HepG2 (cell line): ENCODE measurements around the gene ESPNL. TPM values are rescaled to one million over a fixed set of nuclear protein-coding genes. Genes with fewer than 3 reads are reported as not detected.

Experiments
- ATAC-seq: fragments of 200-7000 bp; cut with Tn5 transposase; 3 replicates; pipeline ENCODE4 v1.9.1; 2020; ENCODE audit warnings: mild to moderate bottlenecking, moderate library complexity
- BruUV-seq: library from RNA; stranded (reverse); fragments of 400-500 nt; replicated peaks from 2 replicates; lab custom pipeline; 2021; lab: Mats Ljungman, UMichigan
- CTCF ChIA-PET: fragments of 300-600 bp; formaldehyde crosslinking; extraction: SDS; loops from one replicate; lab custom pipeline; 2021; ENCODE audit warnings: low total read pairs, inconsistent platforms, low intra/inter-chr PET ratio; lab: Yijun Ruan, JAX
- POLR2A ChIA-PET: fragments of 350-600 bp; sonication (Branson Sonifier 250); formaldehyde crosslinking; loops from one replicate; lab custom pipeline; 2020; ENCODE audit warnings: antibody characterized with exemption, inconsistent platforms; lab: Yijun Ruan, JAX
- DNase-seq: peaks from one replicate; pipeline ENCODE4 v3.0.0-alpha.2; 2015; ENCODE audit warnings: low spot score
- FAIRE-seq: peaks from 3 replicates; lab custom pipeline; 2011; peaks lifted over from hg19 to GRCh38; lab: Jason Lieb, UNC
- H2AFZ ChIP-seq: one replicate; pipeline ENCODE4 v1.6.1; 2011; ENCODE audit warnings: low read length, inconsistent platforms
- H3K27ac ChIP-seq: fragments of 300-600 bp; 3 replicates; pipeline ENCODE4 v1.8.0; 2011; ENCODE audit warnings: mixed run types, mild to moderate bottlenecking, mixed read lengths, low read length, inconsistent platforms; ENCODE audit not compliant: insufficient read depth; ENCODE audit errors: extremely low read length
- H3K27me3 ChIP-seq, 2 experiments: fragments of 200-600 bp in 1 of 2; 2 replicates in 1 of 2; 3 replicates in 1 of 2; pipeline versions ENCODE4 v1.6.0 to v1.8.0; 2011; ENCODE audit warnings: low read length in 2 of 2, mild to moderate bottlenecking in 2 of 2, moderate library complexity in 2 of 2, inconsistent platforms in 1 of 2; ENCODE audit not compliant: insufficient read depth in 2 of 2, control insufficient read depth in 1 of 2
- H3K36me3 ChIP-seq, 2 experiments: fragments of 200-600 bp in 1 of 2; replicated peaks in 1 of 2; 2 replicates in 1 of 2; 3 replicates in 1 of 2; pipeline versions ENCODE4 v1.5.1 to v1.8.0; 2011; ENCODE audit warnings: low read length in 2 of 2, inconsistent platforms in 1 of 2; ENCODE audit not compliant: insufficient read depth in 2 of 2, control insufficient read depth in 1 of 2
- H3K4me1 ChIP-seq: 2 replicates; pipeline ENCODE4 v1.5.1; 2012; ENCODE audit warnings: low read length, inconsistent platforms; ENCODE audit not compliant: insufficient read depth
- H3K4me2 ChIP-seq: 2 replicates; pipeline ENCODE4 v1.6.0; 2011; ENCODE audit warnings: low read depth, low read length, inconsistent platforms
- H3K4me3 ChIP-seq, 3 experiments: fragments of 200-600 bp in 1 of 3; sonication (generic), shearing (Covaris generic) in 1 of 3; replicated peaks in 1 of 3; 2 replicates each; pipeline ENCODE4 v1.5.1; 2011 to 2016; ENCODE audit warnings: low read length in 3 of 3, inconsistent platforms in 2 of 3, low read depth in 2 of 3, mild to moderate bottlenecking in 2 of 3, control low read depth in 1 of 3, mixed read lengths in 1 of 3; ENCODE audit not compliant: insufficient read depth in 1 of 3
- H3K79me2 ChIP-seq: one replicate; pipeline ENCODE4 v1.6.1; 2011; ENCODE audit warnings: low read length, inconsistent platforms; ENCODE audit not compliant: insufficient read depth
- H3K9ac ChIP-seq: 2 replicates; pipeline ENCODE4 v1.6.0; 2011; ENCODE audit warnings: mild to moderate bottlenecking, low read depth, low read length, inconsistent platforms; ENCODE audit not compliant: insufficient read depth
- H3K9me3 ChIP-seq: 2 replicates; pipeline ENCODE4 v1.5.1; 2012; ENCODE audit warnings: mild to moderate bottlenecking, low read length
- H4K20me1 ChIP-seq: 2 replicates; pipeline ENCODE4 v1.6.0; 2011; ENCODE audit warnings: inconsistent platforms, mild to moderate bottlenecking, low read length, moderate library complexity; ENCODE audit not compliant: insufficient read depth
- HHEX ChIP-seq: IDR thresholded peaks from 2 replicates; pipeline ENCODE4 v1.6.1; 2016; ENCODE audit warnings: control low read depth
- IRF1 ChIP-seq: sonication (generic); formaldehyde crosslinking; IDR thresholded peaks from 2 replicates; pipeline ENCODE4 v1.4.0; 2020; ENCODE audit warnings: low read depth, mild to moderate bottlenecking, missing genetic modification reagents
- MNT ChIP-seq: fragments of 450-650 bp; IDR thresholded peaks from 2 replicates; pipeline ENCODE4 v1.6.1; 2016
- MYNN ChIP-seq: sonication (generic); formaldehyde crosslinking; IDR thresholded peaks from 2 replicates; pipeline ENCODE4 v1.4.0; 2020; ENCODE audit warnings: mild to moderate bottlenecking, low read depth, missing genetic modification reagents
- SMC3 ChIP-seq: IDR thresholded peaks from 2 replicates; pipeline ENCODE4 v1.6.1; 2011; ENCODE audit warnings: low read length, improper control_type of control experiment
- YY1 ChIP-seq: IDR thresholded peaks from 2 replicates; pipeline ENCODE4 v1.6.1; 2011; ENCODE audit warnings: low read length, low read depth, moderate library complexity, mild to moderate bottlenecking; ENCODE audit not compliant: insufficient read depth, insufficient replicate concordance
- ZBTB8A ChIP-seq: sonication (generic); formaldehyde crosslinking; IDR thresholded peaks from 2 replicates; pipeline ENCODE4 v1.4.0; 2020; ENCODE audit warnings: mild to moderate bottlenecking, low read depth, missing genetic modification reagents, borderline replicate concordance
- ZNF10 ChIP-seq: sonication (generic); formaldehyde crosslinking; IDR thresholded peaks from 2 replicates; pipeline ENCODE4 v1.4.0; 2020; ENCODE audit warnings: mild to moderate bottlenecking, low read depth, missing genetic modification reagents, borderline replicate concordance
- ZNF557 ChIP-seq: sonication (generic); formaldehyde crosslinking; IDR thresholded peaks from 2 replicates; pipeline ENCODE4 v1.4.0; 2020; ENCODE audit warnings: missing genetic modification reagents
- WGBS: methylation state at CpG from one replicate; pipeline ENCODE4 v1.1.6; 2017; ENCODE audit warnings: low lambda C conversion rate; 5-methylcytosine and 5-hydroxymethylcytosine counted together
- in situ Hi-C: cut with HindIII; loops from 2 replicates; pipeline ENCODE4 v1.10.0; 2017; ENCODE audit warnings: low pct_unique_long_range_greater_than_20kb; ENCODE audit not compliant: extremely low pct_ligation_motif_present
- intact Hi-C: fragments of 100-400 bp; cut with micrococcal nuclease; formaldehyde crosslinking; loops from one replicate; pipeline ENCODE4 v1.10.0; 2022; ENCODE audit not compliant: unreplicated experiment
- polyA plus RNA-seq, 8 experiments: library from polyadenylated mRNA; depleted of rRNA in 3 of 8; stranded (reverse) in 7 of 8; unstranded in 1 of 8; fragments of >200 nt; fragmentation: Illumina TruSeq in 4 of 8; extraction: Trizol in 4 of 8; gene quantifications; 2 replicates each; pipeline versions ENCODE4 v1.2.1 to v1.2.3, GENCODE V29; 2011 to 2016; ENCODE audit warnings: low read depth in 4 of 8, missing spikeins in 1 of 8, mixed read lengths in 1 of 8; ENCODE audit not compliant: insufficient read depth in 1 of 8
- total RNA-seq, 5 experiments: library from RNA; depleted of rRNA; stranded (reverse); fragments of >200 nt; fragmentation: Illumina TruSeq; extraction: Trizol; gene quantifications; 2 replicates each; pipeline ENCODE4 v1.2.3, GENCODE V29; 2016; ENCODE audit warnings: low read depth in 1 of 5
- TF ChIP-seq, protein P1 (sequence below): sonication (generic); formaldehyde crosslinking; IDR thresholded peaks from 2 replicates; pipeline ENCODE4 v1.5.1; 2020; ENCODE audit warnings: missing genetic modification reagents, mild to moderate bottlenecking, borderline replicate concordance
- TF ChIP-seq, protein P2 (sequence below): sonication (generic); formaldehyde crosslinking; IDR thresholded peaks from 2 replicates; pipeline ENCODE4 v1.5.1; 2020; ENCODE audit warnings: mild to moderate bottlenecking, missing genetic modification reagents
- TF ChIP-seq, protein P3 (sequence below): sonication (generic); formaldehyde crosslinking; IDR thresholded peaks from 2 replicates; pipeline ENCODE4 v1.4.0; 2020; ENCODE audit warnings: missing genetic modification reagents, borderline replicate concordance

The ESPNL gene
- total and polyA plus RNA-seq, 2 of the 13 experiments (the other 11 are each of a cell fraction or from before 2014, with no cell fraction given): 0.45 to 0.80 TPM

DNA sequence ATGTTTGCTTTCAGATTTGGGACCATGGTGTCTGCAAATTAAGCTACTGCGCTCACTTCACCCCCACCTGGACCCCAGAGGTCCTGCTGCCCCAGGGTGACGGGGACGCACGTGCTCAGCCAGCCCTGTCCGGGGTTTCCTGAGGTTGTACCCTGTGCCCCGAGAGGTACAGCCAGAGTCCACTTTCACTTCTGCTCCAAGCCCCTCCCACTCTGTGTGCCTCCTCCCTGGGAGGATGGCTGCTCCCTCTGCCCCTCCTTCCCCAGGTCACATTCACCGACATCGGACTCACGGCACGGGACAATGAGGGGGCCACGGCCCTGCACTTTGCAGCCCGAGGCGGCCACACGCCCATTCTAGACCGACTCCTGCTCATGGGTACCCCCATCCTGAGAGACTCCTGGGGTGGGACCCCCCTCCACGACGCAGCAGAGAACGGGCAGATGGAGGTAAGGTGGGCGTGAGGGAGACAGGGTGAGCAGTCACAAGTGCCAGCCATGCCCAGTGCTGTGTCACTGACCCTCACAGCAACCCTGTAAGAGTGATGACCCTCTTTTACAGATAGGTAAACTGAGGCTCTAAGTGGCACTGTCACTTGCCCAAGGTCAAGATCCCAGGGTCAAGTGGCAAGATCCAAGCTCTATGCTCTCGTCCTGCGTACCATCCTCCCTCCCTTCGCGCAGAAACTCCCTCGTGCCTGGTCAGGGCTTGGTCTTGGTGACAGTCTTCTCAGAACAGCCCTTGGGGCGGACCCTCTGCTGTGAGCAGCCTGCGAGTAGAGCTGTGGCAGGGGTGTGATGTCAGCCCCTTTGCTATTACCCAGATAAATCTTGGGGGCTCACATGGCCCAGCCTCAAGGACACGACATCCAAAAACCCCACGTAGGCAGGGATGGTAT, 7.6 kb downstream of the ESPNL start:
- Histone ChIP-seq H3K4me1 (peaks cover 49% of the 10 kb centered on the region), H3K9ac (peak overlapping the region; percentile 50; the same call in 1 of the 2 replicates), H3K27ac (no peak overlapping the region), H3K4me2 (peak overlapping the region; percentile 95), H3K79me2 (no peaks in the 10 kb centered on the region), H4K20me1 (no peaks in the 10 kb centered on the region), H3K27me3 (peaks cover 9 to 32% of the 10 kb centered on the region in 2 experiments), H3K9me3 (no peaks in the 10 kb centered on the region), H2AFZ (no peak overlapping the region), H3K4me3 (peak overlapping the region; percentile 52 to 73 (median 53)), H3K36me3 (no peaks in the 10 kb centered on the region)
- CTCF ChIA-PET: interaction anchor here (1.5 kb wide), 1 partner anchor 249 kb away, joined by 5 read pairs; no protein-coding TSS in a partner anchor
- no TSS peak for BruUV-seq
- DNase-seq: peak; percentile 81
- peak; percentile 78 for ATAC-seq
- POLR2A ChIA-PET: interaction anchor here (3.2 kb wide), 1 partner anchor 47 kb away, joined by 18 read pairs; the partner anchor contains the start of gene SCLY
- 32% methylated on average over 28 of the region's 28 CpGs for WGBS
- FAIRE-seq: peak; percentile 56
- intact Hi-C loops: loop anchor here (1.0 to 5.0 kb wide), 4 partner anchors 47 to 249 kb away; partner anchors contain the start of genes SCLY and UBE2F
- in situ Hi-C loops: loop anchor here (5.0 kb wide), 1 partner anchor 250 kb away; the partner anchor contains the start of gene RAMP1
- TF ChIP-seq, protein P1, sequence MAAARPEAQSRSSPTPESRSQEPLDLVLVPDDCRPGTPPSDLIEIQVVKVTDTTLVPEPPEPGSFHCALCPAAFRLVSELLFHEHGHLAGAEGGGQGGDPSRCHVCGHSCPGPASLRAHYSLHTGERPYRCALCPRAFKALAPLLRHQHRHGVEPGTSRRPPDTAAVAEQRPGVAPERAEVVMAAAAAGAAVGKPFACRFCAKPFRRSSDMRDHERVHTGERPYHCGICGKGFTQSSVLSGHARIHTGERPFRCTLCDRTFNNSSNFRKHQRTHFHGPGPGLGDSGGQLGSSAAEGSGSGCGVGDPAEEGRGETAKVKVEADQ (CRISPR knock-in tag): 0 out of 2 replicates have a peak, but pooled peaks have one; percentile 73
- TF ChIP-seq, protein P2, sequence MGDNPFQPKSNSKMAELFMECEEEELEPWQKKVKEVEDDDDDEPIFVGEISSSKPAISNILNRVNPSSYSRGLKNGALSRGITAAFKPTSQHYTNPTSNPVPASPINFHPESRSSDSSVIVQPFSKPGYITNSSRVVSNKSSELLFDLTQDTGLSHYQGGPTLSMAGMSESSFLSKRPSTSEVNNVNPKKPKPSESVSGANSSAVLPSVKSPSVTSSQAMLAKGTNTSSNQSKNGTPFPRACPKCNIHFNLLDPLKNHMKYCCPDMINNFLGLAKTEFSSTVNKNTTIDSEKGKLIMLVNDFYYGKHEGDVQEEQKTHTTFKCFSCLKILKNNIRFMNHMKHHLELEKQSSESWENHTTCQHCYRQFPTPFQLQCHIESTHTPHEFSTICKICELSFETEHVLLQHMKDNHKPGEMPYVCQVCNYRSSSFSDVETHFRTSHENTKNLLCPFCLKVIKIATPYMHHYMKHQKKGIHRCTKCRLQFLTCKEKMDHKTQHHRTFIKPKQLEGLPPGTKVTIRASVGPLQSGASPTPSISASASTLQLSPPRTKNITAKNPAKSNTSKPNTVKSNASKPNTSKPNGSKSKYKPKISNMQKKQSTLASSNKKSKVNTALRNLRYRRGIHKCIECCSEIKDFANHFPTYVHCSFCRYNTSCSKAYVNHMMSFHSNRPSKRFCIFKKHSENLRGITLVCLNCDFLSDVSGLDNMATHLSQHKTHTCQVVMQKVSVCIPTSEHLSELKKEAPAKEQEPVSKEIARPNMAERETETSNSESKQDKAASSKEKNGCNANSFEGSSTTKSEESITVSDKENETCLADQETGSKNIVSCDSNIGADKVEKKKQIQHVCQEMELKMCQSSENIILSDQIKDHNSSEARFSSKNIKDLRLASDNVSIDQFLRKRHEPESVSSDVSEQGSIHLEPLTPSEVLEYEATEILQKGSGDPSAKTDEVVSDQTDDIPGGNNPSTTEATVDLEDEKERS: peak; percentile 33; the same call in 1 of the 2 replicates
- TF ChIP-seq YY1 (no peak), ZBTB8A (CRISPR knock-in tag) (no peak), MYNN (peak; percentile 76; the same call in 1 of the 2 replicates), SMC3 (no peak), IRF1 (CRISPR knock-in tag) (peak; percentile 91; the same call in 1 of the 2 replicates), HHEX (CRISPR knock-in tag) (no peak), ZNF557 (no peak), ZNF10 (CRISPR knock-in tag) (no peak), MNT (peak; percentile 79)
- TF ChIP-seq, protein P3, sequence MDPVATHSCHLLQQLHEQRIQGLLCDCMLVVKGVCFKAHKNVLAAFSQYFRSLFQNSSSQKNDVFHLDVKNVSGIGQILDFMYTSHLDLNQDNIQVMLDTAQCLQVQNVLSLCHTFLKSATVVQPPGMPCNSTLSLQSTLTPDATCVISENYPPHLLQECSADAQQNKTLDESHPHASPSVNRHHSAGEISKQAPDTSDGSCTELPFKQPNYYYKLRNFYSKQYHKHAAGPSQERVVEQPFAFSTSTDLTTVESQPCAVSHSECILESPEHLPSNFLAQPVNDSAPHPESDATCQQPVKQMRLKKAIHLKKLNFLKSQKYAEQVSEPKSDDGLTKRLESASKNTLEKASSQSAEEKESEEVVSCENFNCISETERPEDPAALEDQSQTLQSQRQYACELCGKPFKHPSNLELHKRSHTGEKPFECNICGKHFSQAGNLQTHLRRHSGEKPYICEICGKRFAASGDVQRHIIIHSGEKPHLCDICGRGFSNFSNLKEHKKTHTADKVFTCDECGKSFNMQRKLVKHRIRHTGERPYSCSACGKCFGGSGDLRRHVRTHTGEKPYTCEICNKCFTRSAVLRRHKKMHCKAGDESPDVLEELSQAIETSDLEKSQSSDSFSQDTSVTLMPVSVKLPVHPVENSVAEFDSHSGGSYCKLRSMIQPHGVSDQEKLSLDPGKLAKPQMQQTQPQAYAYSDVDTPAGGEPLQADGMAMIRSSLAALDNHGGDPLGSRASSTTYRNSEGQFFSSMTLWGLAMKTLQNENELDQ: no peak
